Esophagus muscularis mucosa (tissue), 4 donors: ENCODE results near the gene TLE4.

ENCODE experiments used
- CTCF ChIP-seq, 3 experiments: fragments of 200-600 bp in 2 of 3; fragments of 450-650 bp in 1 of 3; sonication (generic) in 2 of 3; IDR thresholded peaks; one replicate each; pipeline ENCODE4 v1.5.1; 2017 to 2019; ENCODE audit warnings: antibody characterized with exemption in 3 of 3, mild to moderate bottlenecking in 2 of 3, moderate library complexity in 1 of 3
- EP300 ChIP-seq: sonication (generic); formaldehyde crosslinking; IDR thresholded peaks from one replicate; pipeline ENCODE4 v1.6.1; 2017; ENCODE audit warnings: antibody characterized with exemption
- POLR2A ChIP-seq: fragments of 450-650 bp; IDR thresholded peaks from one replicate; pipeline ENCODE4 v1.6.1; 2017; ENCODE audit warnings: antibody characterized with exemption, moderate library complexity, mild to moderate bottlenecking, low read depth
- POLR2AphosphoS5 ChIP-seq, 2 donors: sonication (generic); formaldehyde crosslinking; IDR thresholded peaks; one replicate each; pipeline ENCODE4 v1.6.1; 2017; ENCODE audit warnings: antibody characterized with exemption in 2 of 2

- TF ChIP-seq POLR2A (no peak), CTCF (IDR thresholded peaks at IDR 0.05) (no peak), EP300 (no peak), POLR2AphosphoS5 (IDR thresholded peaks at IDR 0.05) (no peak)
These were observed 148.2 kb downstream of the TLE4 start for GRCh38 chr9:79719989-79720388.
